Measurements from ENCODE around the gene ATP11C.
"Not testable (repeated sequence)": the region's sequence is repeated elsewhere in the genome, so short reads cannot be mapped to it uniquely, and the experiment has no call there.

ATP11C gene

GRCh38 chrX:139851730-139852129 is 81.1 kb downstream of the ATP11C start:
- no peak for DNase-seq

GRCh38 chrX:139850968-139851367 is 81.9 kb downstream of the ATP11C start:
- DNase-seq: no peak

- DNase-seq: no peak
Measured at GRCh38 chrX:139844884-139845283, 88.0 kb downstream of the ATP11C start.

GRCh38 chrX:139844163-139844562 is 88.7 kb downstream of the ATP11C start:
- no peak for DNase-seq

GRCh38 chrX:139842326-139843185 is 90.3 kb downstream of the ATP11C start:
- DNase-seq: peak; percentile 60

DNA sequence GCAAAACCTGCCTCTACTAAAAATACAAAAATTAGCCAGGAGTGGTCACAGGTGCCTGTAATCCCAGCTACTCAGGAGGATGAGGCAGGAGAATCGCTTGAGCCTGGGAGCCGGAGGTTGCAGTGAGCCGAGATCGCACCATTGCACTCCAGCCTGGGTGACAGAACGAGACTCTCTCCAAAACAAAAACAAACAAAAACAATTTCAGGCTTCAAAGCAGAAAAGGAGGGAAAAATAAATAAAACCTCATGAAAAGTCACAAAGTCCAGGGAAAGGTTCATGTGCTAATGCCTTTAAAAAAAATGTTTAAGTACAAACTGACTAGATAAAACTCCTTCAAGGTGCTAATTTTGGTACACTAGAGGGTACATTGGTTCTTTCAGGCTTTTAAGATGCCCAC is 96.5 kb downstream of the ATP11C start:
- not testable (repeated sequence) for DNase-seq

DNA sequence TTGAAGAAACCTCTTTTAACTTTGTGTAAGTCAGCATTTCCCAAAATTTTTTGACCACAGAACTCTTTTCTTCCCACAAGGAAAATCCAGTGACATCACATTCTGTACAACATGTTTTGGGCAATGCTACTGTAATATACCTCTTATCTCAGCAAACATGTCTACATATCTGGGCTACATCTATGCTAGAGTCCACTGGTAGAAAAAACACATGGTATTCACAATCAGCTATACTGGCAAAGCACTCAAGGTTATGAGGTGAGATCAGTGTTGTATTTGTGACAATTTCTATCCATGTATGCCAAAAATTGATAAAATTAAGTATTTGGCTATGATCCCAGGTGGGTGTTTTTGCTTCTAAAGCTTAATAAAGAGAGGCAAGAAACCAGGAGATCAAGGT is 98.0 kb downstream of the ATP11C start:
- DNase-seq: no peak

- DNase-seq: no peak
Measured at GRCh38 chrX:139832718-139833309, 100.0 kb downstream of the ATP11C start.

GRCh38 chrX:139831675-139832456 is 101.0 kb downstream of the ATP11C start:
- peak; percentile 44 for DNase-seq

DNA sequence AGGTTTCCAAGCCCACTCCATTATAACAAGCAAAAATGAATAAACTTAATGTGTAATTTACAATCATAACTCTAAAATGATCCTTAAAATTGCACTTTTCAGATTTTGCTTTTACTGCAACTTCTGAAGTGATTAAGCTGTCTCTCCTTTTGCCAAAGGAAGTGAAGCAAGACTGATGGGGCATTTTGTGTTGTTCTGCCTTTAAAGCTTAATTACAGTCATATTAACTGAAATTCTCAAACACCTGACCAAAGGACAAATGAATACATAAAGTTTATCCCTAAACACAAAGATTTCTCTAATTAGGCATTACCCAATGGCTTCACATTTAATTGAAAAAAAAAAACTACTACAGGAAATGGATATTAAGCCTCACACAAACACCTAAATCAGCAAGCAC is 101.8 kb downstream of the ATP11C start:
- no peak for DNase-seq

DNA sequence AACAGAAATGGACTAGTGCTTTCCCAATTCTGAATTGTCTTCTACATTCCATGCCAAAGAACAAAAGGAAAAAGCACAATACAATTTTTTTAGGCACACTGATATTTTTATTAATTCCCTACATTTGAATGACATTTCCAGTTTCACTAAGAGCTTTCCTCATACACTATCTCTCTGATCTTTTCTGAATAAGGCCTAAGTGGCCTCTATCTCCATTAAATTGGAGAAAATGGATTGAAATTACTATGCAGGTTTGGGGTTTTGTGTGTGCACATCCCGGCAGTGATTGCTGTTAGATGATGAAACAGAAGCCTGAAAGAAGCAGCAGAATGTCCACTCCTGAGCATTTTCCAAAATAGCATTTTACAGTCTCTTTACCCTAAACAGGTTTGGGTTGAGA is 104.0 kb downstream of the ATP11C start:
- no peak for DNase-seq

- DNase-seq: no peak
Measured at GRCh38 chrX:139828033-139828432, 104.8 kb downstream of the ATP11C start.

DNA sequence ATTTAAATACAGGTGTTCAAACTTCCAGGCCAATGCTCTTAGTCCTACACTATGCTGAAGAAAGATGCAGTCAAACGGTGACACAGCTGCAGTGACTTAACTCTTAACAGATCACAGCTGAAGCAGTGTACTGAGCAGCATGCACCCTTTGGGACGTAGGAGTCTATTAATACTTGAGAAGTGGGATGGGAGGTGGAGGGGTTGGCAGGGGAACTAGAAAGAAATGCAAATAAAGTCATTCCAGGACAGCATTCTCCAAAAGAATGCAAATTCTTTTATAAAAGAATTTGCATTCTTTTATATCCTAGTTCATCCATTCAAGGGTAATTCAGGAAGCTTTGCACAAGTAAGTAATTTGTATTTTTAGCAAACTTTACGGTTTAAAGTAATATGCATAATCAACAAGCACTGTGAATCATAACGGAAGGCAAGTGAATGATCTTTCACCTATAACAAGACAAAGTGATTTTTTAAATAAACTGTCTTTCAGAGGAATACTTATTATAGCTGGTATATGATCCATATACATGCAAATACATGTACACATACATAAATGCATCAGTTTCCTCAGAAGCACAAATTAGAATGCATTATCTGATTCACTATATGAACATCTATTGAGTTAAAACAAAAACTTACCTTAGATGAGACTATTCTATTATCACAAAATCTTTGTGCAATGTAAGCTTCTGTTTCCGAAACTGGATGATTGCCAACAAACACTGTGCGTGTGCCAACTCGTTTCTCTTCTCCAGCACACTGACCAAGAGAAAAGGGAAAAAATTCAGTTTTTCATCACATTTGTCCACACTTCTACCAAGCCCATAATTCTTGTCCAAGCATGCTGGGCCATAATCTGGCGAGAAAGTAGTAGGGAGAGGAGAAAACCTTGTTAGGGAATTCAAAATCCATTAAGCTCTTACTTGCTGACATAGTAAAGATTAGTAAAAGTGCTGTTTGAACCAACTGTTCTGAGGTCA is 106.5 kb downstream of the ATP11C start:
- DNase-seq: no peak

- no peak for DNase-seq
Measured at GRCh38 chrX:139825618-139826017, 107.2 kb downstream of the ATP11C start.

- DNase-seq: no peak
Measured at GRCh38 chrX:139823806-139824205, 109.0 kb downstream of the ATP11C start.

DNA sequence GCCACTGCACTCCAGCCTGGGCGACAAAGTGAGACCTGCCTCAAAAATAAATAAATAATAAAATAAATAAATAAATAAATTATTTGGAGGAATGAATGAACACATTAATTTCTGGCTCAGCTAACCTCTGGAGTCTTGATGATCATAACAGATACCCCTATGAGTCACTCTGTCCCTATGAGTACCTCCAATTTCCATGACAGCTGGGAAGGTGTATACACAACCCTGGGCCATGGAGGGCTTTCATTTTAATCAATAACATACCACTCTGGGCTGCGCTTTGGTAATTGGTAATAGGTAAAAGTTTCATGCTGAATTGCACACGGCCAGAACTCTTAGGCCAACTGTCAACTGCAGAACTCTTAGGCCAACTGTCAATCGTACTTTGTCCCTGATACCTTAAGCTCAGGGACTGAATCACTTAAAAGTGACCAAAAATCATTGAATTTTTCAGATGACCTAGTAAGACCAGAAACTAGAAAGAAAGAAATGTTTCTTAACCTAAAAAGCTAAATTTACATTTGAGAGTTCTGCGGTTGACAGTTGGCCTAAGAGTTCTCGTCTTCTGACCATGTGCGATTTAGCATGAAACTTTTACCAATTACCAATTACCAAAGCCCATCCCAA is 112.4 kb downstream of the ATP11C start:
- no peak for DNase-seq

DNA sequence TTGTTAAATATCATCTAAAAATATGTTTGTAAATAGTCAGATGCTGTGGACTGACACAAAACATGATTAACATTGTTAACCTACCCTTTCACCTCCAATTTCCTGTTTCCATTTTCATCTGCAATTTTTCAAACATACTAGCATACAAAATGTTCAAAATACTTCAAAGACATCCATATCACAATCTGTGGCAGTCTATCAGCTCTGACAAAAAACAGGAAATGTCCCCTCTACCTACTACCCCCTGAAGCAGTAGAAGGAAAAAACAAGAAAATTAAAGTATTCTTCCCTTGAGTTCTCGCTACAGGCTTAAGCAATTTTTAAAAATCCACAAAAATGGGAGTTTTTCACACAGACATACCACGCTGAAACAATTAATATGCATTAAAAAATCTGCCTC is 116.6 kb downstream of the ATP11C start:
- no peak for DNase-seq

GRCh38 chrX:139815771-139816170 is 117.1 kb downstream of the ATP11C start:
- no peak for DNase-seq

- DNase-seq: no peak
Measured at GRCh38 chrX:139811942-139812629, 120.8 kb downstream of the ATP11C start.

DNA sequence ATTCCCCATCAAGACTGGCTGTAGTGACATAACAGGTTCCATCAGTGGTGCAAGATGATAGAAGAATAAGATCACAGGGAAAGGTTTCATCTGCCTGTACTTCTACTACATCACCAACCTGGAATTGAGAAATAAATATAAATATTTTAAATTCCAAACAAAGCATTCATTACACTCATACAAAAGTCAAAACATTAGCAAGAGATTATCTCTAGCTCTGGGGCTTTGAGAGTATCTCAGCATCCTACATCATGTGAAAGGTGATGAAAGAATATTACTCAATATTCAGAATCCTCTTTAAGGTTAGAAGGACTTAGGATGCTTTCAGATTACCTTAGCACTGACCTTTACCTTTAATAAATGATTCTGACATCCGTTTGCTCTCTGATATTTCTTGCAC is 128.4 kb downstream of the ATP11C start:
- DNase-seq: no peak

GRCh38 chrX:139803224-139803623 is 129.6 kb downstream of the ATP11C start:
- DNase-seq: no peak
